ENCODE measurements around the gene HMG20A. TPM values are rescaled to one million over a fixed set of nuclear protein-coding genes. Genes with fewer than 3 reads are reported as not detected.

The HMG20A gene
- total and polyA plus RNA-seq, 12 donors = 14.0 to 57.2 (median 38.9) TPM

- Histone ChIP-seq H3K9me3 (replicated peaks in 1 of 3) (no peaks in the 10 kb centered on the region), H3K4me3 (no peak overlapping the region), H3K36me3 (replicated peaks in 1 of 2) (no peaks in the 10 kb centered on the region), H3K4me1 (replicated peaks in 1 of 2) (no peaks in the 10 kb centered on the region), H3K27ac (no peak overlapping the region), H3K27me3 (no peaks in the 10 kb centered on the region)
- no peak for DNase-seq
- intact Hi-C loops (cut with DNase I) = no loop called here
- TF ChIP-seq, protein P1, sequence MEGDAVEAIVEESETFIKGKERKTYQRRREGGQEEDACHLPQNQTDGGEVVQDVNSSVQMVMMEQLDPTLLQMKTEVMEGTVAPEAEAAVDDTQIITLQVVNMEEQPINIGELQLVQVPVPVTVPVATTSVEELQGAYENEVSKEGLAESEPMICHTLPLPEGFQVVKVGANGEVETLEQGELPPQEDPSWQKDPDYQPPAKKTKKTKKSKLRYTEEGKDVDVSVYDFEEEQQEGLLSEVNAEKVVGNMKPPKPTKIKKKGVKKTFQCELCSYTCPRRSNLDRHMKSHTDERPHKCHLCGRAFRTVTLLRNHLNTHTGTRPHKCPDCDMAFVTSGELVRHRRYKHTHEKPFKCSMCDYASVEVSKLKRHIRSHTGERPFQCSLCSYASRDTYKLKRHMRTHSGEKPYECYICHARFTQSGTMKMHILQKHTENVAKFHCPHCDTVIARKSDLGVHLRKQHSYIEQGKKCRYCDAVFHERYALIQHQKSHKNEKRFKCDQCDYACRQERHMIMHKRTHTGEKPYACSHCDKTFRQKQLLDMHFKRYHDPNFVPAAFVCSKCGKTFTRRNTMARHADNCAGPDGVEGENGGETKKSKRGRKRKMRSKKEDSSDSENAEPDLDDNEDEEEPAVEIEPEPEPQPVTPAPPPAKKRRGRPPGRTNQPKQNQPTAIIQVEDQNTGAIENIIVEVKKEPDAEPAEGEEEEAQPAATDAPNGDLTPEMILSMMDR (IDR thresholded peaks at IDR 0.05) = no peak
- TF ChIP-seq POLR2A (IDR thresholded peaks at IDR 0.05) = no peak
- 89 to 91% (median 91%) methylated on average over 13 to 26 of the region's 26 CpGs for WGBS, 4 donors
These were observed 110.7 kb downstream of the HMG20A start for GRCh38 chr15:77531191-77532000.

- intact Hi-C loops (cut with DNase I) = no loop called here
- Histone ChIP-seq H3K36me3 (replicated peaks in 1 of 2) (no peaks in the 10 kb centered on the region), H3K4me3 (no peak overlapping the region), H3K9me3 (replicated peaks in 1 of 3) (no peaks in the 10 kb centered on the region), H3K27me3 (no peaks in the 10 kb centered on the region), H3K27ac (no peak overlapping the region), H3K4me1 (replicated peaks in 1 of 2) (no peaks in the 10 kb centered on the region)
- WGBS, 4 donors = 81 to 92% (median 87%) methylated on average over 2 to 3 of the region's 3 CpGs
- DNase-seq = no peak
- TF ChIP-seq POLR2A (IDR thresholded peaks at IDR 0.05) = no peak
- TF ChIP-seq, protein P1 (IDR thresholded peaks at IDR 0.05) = no peak
These were observed 111.5 kb downstream of the HMG20A start for GRCh38 chr15:77532067-77532710.

GRCh38 chr15:77532846-77533245 lies 112.2 kb downstream of the HMG20A start:
- Histone ChIP-seq H3K4me1 (replicated peaks in 1 of 2) (no peaks in the 10 kb centered on the region), H3K4me3 (no peak overlapping the region), H3K9me3 (replicated peaks in 1 of 3) (no peaks in the 10 kb centered on the region), H3K27ac (no peak overlapping the region), H3K36me3 (replicated peaks in 1 of 2) (no peaks in the 10 kb centered on the region), H3K27me3 (no peaks in the 10 kb centered on the region)
- WGBS, 4 donors = 78 to 83% (median 79%) methylated on average over 7 of the region's 7 CpGs
- intact Hi-C loops (cut with DNase I) = no loop called here
- no peak for DNase-seq
- no peak for TF ChIP-seq POLR2A (IDR thresholded peaks at IDR 0.05)
- TF ChIP-seq, protein P1 (IDR thresholded peaks at IDR 0.05) = no peak

- Histone ChIP-seq H3K36me3 (replicated peaks in 1 of 2) (no peaks in the 10 kb centered on the region), H3K4me3 (no peak overlapping the region), H3K27ac (no peak overlapping the region), H3K27me3 (no peaks in the 10 kb centered on the region), H3K9me3 (replicated peaks in 1 of 3) (no peaks in the 10 kb centered on the region), H3K4me1 (replicated peaks in 1 of 2) (no peaks in the 10 kb centered on the region)
- intact Hi-C loops (cut with DNase I) = no loop called here
- TF ChIP-seq, protein P1 (IDR thresholded peaks at IDR 0.05) = no peak
- TF ChIP-seq POLR2A (IDR thresholded peaks at IDR 0.05) = no peak
- WGBS, 4 donors = 67 to 72% (median 70%) methylated on average over 13 of the region's 13 CpGs
- no peak for DNase-seq
These were observed 113.1 kb downstream of the HMG20A start for GRCh38 chr15:77533578-77534430.

All from adrenal gland (tissue), 12 donors.